Keratinocyte (primary cell): ENCODE results near the gene TUBB2B. TPM values are rescaled to one million over a fixed set of nuclear protein-coding genes. Genes with fewer than 3 reads are reported as not detected.

Experiments
- DNase-seq: peaks from one replicate; pipeline ENCODE4 v3.0.0-alpha.2; 2011; ENCODE audit warnings: low read depth, missing footprints, low spot score
- FAIRE-seq: peaks from 2 replicates; lab custom pipeline; 2011; peaks lifted over from hg19 to GRCh38; lab: Jason Lieb, UNC
- H2AFZ ChIP-seq: 2 replicates; pipeline ENCODE4 v1.6.0; 2012; ENCODE audit warnings: low read length, control low read depth, inconsistent platforms; ENCODE audit not compliant: control insufficient read depth
- H3K27ac ChIP-seq: 2 replicates; pipeline ENCODE4 v1.5.1; 2011; ENCODE audit warnings: low read length; ENCODE audit not compliant: control insufficient read depth, insufficient read depth
- H3K27me3 ChIP-seq: 3 replicates; pipeline ENCODE4 v1.6.0; 2011; ENCODE audit warnings: low read length; ENCODE audit not compliant: control insufficient read depth, insufficient read depth; ENCODE audit errors: extremely low read depth
- H3K36me3 ChIP-seq, 2 experiments: 2 replicates in 1 of 2; 3 replicates in 1 of 2; pipeline ENCODE4 v1.5.1; 2011; ENCODE audit warnings: low read length in 2 of 2, mild to moderate bottlenecking in 1 of 2; ENCODE audit not compliant: control insufficient read depth in 2 of 2, insufficient read depth in 2 of 2; ENCODE audit errors: extremely low read depth in 1 of 2
- H3K4me1 ChIP-seq: 3 replicates; pipeline ENCODE4 v1.5.1; 2011; ENCODE audit warnings: low read length; ENCODE audit not compliant: control insufficient read depth, insufficient read depth; ENCODE audit errors: extremely low read depth
- H3K4me2 ChIP-seq: 3 replicates; pipeline ENCODE4 v1.6.0; 2011; ENCODE audit warnings: low read depth, low read length; ENCODE audit not compliant: control insufficient read depth, insufficient read depth; ENCODE audit errors: extremely low read depth
- H3K4me3 ChIP-seq, 3 experiments: fragments of 200-600 bp in 1 of 3; sonication (generic) in 1 of 3; 2 replicates in 2 of 3; 3 replicates in 1 of 3; pipeline ENCODE4 v1.5.1; 2011 to 2016; ENCODE audit warnings: low read length in 3 of 3, mild to moderate bottlenecking in 3 of 3, control low read depth in 2 of 3, inconsistent platforms in 1 of 3, low read depth in 1 of 3, mixed read lengths in 1 of 3, mixed run types in 1 of 3, moderate library complexity in 1 of 3; ENCODE audit not compliant: control insufficient read depth in 2 of 3, insufficient read depth in 2 of 3; ENCODE audit errors: extremely low read depth in 1 of 3
- H3K79me2 ChIP-seq: 2 replicates; pipeline ENCODE4 v1.6.0; 2012; ENCODE audit warnings: low read length; ENCODE audit not compliant: control insufficient read depth, insufficient read depth
- H3K9ac ChIP-seq: 3 replicates; pipeline ENCODE4 v1.6.0; 2011; ENCODE audit warnings: low read length; ENCODE audit not compliant: control insufficient read depth, insufficient read depth; ENCODE audit errors: extremely low read depth
- H3K9me1 ChIP-seq: 3 replicates; pipeline ENCODE4 v1.6.0; 2011; ENCODE audit warnings: low read length; ENCODE audit not compliant: control insufficient read depth, insufficient read depth; ENCODE audit errors: extremely low read depth
- H3K9me3 ChIP-seq: 2 replicates; pipeline ENCODE4 v1.5.1; 2012; ENCODE audit warnings: low read depth, low read length; ENCODE audit not compliant: control insufficient read depth
- H4K20me1 ChIP-seq: 3 replicates; pipeline ENCODE4 v1.6.0; 2011; ENCODE audit warnings: low read length; ENCODE audit not compliant: control insufficient read depth, insufficient read depth; ENCODE audit errors: extremely low read depth
- CTCF ChIP-seq, 3 experiments: IDR thresholded peaks in 1 of 3; conservative IDR thresholded peaks in 1 of 3; optimal IDR thresholded peaks in 1 of 3; 2 replicates in 2 of 3; 3 replicates in 1 of 3; pipeline versions ENCODE3 to v1.5.1; 2011; ENCODE audit warnings: low read length in 3 of 3, mild to moderate bottlenecking in 3 of 3, moderate library complexity in 2 of 3, control low read depth in 1 of 3, inconsistent platforms in 1 of 3; ENCODE audit not compliant: insufficient read depth in 2 of 3; ENCODE audit errors: extremely low read depth in 1 of 3
- EZH2 ChIP-seq: IDR thresholded peaks from one replicate; pipeline ENCODE4 v1.6.1; 2012; ENCODE audit warnings: inconsistent platforms, mild to moderate bottlenecking, low read length, moderate library complexity
- dilution Hi-C: fragments of 300-500 bp; cut with MboI; formaldehyde crosslinking; loops from one replicate; pipeline ENCODE4 v1.7.0; 2020; ENCODE audit warnings: low sequenced_read_pairs; ENCODE audit not compliant: extremely low pct_ligation_motif_present
- polyA plus RNA-seq, 5 experiments: library from polyadenylated mRNA; depleted of rRNA in 3 of 5; stranded (reverse) in 3 of 5; stranded (forward) in 1 of 5; unstranded in 1 of 5; fragments of >200 nt; gene quantifications; 1 replicate in 1 of 5; 2 replicates in 3 of 5; 3 replicates in 1 of 5; pipeline versions ENCODE4 v1.2.1 to v1.2.3, GENCODE V29; 2011 to 2012; ENCODE audit warnings: missing spikeins in 2 of 5, low read depth in 1 of 5, low replicate concordance in 1 of 5

Gene TUBB2B
- polyA plus RNA-seq, 1 donor (not counting 4 experiments of a cell fraction or from before 2014, with no cell fraction given): not detected

- Histone ChIP-seq H3K9me3 (no peaks in the 10 kb centered on the region), H2AFZ (no peak overlapping the region), H3K9me1 (no peaks in the 10 kb centered on the region), H3K4me2 (no peak overlapping the region), H3K27me3 (no peaks in the 10 kb centered on the region), H3K4me3 (no peak overlapping the region), H3K27ac (no peak overlapping the region), H3K36me3 (peaks cover 21 to 41% of the 10 kb centered on the region in 2 experiments), H3K4me1 (peaks cover 4% of the 10 kb centered on the region), H4K20me1 (peaks cover 10% of the 10 kb centered on the region), H3K79me2 (peaks cover 28% of the 10 kb centered on the region), H3K9ac (no peak overlapping the region)
- no peak for TF ChIP-seq EZH2
- TF ChIP-seq CTCF (optimal IDR thresholded peaks at IDR 0.05 in 1 of 3, IDR thresholded peaks at IDR 0.05 in 1 of 3, conservative IDR thresholded peaks at IDR 0.05 in 1 of 3; ENCODE audit: extremely low read depth in 1 of 3, insufficient read depth in 2 of 3, low read length in 3 of 3): no peak
- no peak for DNase-seq
- dilution Hi-C loops: no loop called here
- no peak for FAIRE-seq
Observed at GRCh38 chr6:3268680-3269079, 41.2 kb upstream of the TUBB2B start.

DNA sequence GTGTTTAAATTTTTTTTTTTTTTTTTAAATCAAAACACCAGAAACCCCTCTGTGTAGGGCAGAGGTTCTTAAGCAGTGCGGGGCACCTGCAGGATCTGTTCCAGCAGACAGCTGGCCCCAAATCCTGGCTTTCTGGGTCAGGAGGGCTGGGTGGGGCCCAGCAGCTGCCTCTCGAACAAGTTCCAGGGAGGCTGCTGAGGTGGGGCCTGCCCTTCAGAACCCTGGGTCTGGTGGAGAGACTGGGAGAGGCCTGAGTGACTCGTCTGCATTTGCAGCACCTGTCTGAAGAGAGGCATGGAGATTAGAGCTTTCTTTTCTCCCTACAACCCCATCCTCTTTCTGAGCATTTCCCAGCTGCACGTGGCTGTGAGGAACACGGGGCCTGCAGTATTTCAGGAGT lies 39.7 kb upstream of the TUBB2B start:
- H3K79me2 ChIP-seq: peaks cover 42% of the 10 kb centered on the region
- H3K27me3 ChIP-seq: no peaks in the 10 kb centered on the region
- no peak overlapping the region for H3K9ac ChIP-seq
- no peak for FAIRE-seq
- no peak for DNase-seq
- TF ChIP-seq CTCF (optimal IDR thresholded peaks at IDR 0.05 in 1 of 3, IDR thresholded peaks at IDR 0.05 in 1 of 3, conservative IDR thresholded peaks at IDR 0.05 in 1 of 3; ENCODE audit: extremely low read depth in 1 of 3, insufficient read depth in 2 of 3, low read length in 3 of 3): no peak
- peaks cover 4% of the 10 kb centered on the region for H3K4me1 ChIP-seq
- H3K27ac ChIP-seq: no peak overlapping the region
- H3K4me2 ChIP-seq: no peak overlapping the region
- H3K9me3 ChIP-seq: no peaks in the 10 kb centered on the region
- dilution Hi-C loops: no loop called here
- peaks cover 15% of the 10 kb centered on the region for H4K20me1 ChIP-seq
- no peak overlapping the region for H2AFZ ChIP-seq
- no peak overlapping the region for H3K4me3 ChIP-seq
- H3K36me3 ChIP-seq: peaks cover 17 to 37% of the 10 kb centered on the region in 2 experiments
- H3K9me1 ChIP-seq: no peaks in the 10 kb centered on the region
